NCI-H510A treated with DMSO at 0.1 percent for 48 hours (cell line): ENCODE results near the gene RETREG3.
"Not testable (repeated sequence)": the region's sequence is repeated elsewhere in the genome, so short reads cannot be mapped to it uniquely, and the experiment has no call there.

ENCODE experiments used
- DNase-seq: peaks from one replicate; lab custom pipeline; 2025; lab: John Stamatoyannopoulos, UW

The RETREG3 gene

GRCh38 chr17:42609182-42609813 lies at the start of gene RETREG3, which contains the start of gene TUBG1:
Gene RETREG3 (minus strand): TSS chr17:42609374. CDS start chr17:42609324, 50 bp downstream.
Gene TUBG1 (plus strand): TSS chr17:42609683. CDS start chr17:42609738, 55 bp downstream.
- DNase-seq = peak; percentile 97

GRCh38 chr17:42657824-42658588 lies 48.8 kb upstream of the RETREG3 start:
- no peak for DNase-seq

- no peak for DNase-seq
Observed at GRCh38 chr17:42655528-42655927, 46.4 kb upstream of the RETREG3 start.

GRCh38 chr17:42653179-42654124 lies 44.3 kb upstream of the RETREG3 start:
- no peak for DNase-seq

- no peak for DNase-seq
Observed at GRCh38 chr17:42651392-42651791, 42.2 kb upstream of the RETREG3 start.

GRCh38 chr17:42647778-42648177 lies 38.6 kb upstream of the RETREG3 start:
- DNase-seq = no peak

- no peak for DNase-seq
Observed at GRCh38 chr17:42642336-42642735, 33.2 kb upstream of the RETREG3 start.

- DNase-seq = no peak
Observed at GRCh38 chr17:42640121-42640520, 30.9 kb upstream of the RETREG3 start.

GRCh38 chr17:42639525-42640113 lies 30.4 kb upstream of the RETREG3 start:
- no peak for DNase-seq

GRCh38 chr17:42632949-42633444 lies 23.8 kb upstream of the RETREG3 start:
- no peak for DNase-seq

GRCh38 chr17:42629411-42630009 lies 20.3 kb upstream of the RETREG3 start:
- DNase-seq = no peak

- DNase-seq = not testable (repeated sequence)
Observed at GRCh38 chr17:42627032-42627764, 18.0 kb upstream of the RETREG3 start.

- DNase-seq = peak; percentile 8
Observed at GRCh38 chr17:42623732-42624596, 14.8 kb upstream of the RETREG3 start.

- no peak for DNase-seq
Observed at GRCh38 chr17:42623271-42623670, 14.1 kb upstream of the RETREG3 start.

- not testable (repeated sequence) for DNase-seq
Observed at GRCh38 chr17:42621987-42622386, 12.8 kb upstream of the RETREG3 start.

- peak; percentile 78 for DNase-seq
Observed at GRCh38 chr17:42618442-42619150, 9.4 kb upstream of the RETREG3 start.

- DNase-seq = no peak
Observed at GRCh38 chr17:42617956-42618431, 8.8 kb upstream of the RETREG3 start.

GRCh38 chr17:42613699-42614295 lies 4.6 kb upstream of the RETREG3 start:
- no peak for DNase-seq
